GM19023 (cell line): Measurements from ENCODE around the gene WFIKKN1.

ENCODE experiments used
- ATAC-seq: cut with Tn5 transposase; IDR thresholded peaks from one replicate; pipeline ENCODE4 v1.9.1; 2021; ENCODE audit warnings: mild to moderate bottlenecking, moderate library complexity; ENCODE audit not compliant: unreplicated experiment

WFIKKN1 gene, protein sequence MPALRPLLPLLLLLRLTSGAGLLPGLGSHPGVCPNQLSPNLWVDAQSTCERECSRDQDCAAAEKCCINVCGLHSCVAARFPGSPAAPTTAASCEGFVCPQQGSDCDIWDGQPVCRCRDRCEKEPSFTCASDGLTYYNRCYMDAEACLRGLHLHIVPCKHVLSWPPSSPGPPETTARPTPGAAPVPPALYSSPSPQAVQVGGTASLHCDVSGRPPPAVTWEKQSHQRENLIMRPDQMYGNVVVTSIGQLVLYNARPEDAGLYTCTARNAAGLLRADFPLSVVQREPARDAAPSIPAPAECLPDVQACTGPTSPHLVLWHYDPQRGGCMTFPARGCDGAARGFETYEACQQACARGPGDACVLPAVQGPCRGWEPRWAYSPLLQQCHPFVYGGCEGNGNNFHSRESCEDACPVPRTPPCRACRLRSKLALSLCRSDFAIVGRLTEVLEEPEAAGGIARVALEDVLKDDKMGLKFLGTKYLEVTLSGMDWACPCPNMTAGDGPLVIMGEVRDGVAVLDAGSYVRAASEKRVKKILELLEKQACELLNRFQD

DNA sequence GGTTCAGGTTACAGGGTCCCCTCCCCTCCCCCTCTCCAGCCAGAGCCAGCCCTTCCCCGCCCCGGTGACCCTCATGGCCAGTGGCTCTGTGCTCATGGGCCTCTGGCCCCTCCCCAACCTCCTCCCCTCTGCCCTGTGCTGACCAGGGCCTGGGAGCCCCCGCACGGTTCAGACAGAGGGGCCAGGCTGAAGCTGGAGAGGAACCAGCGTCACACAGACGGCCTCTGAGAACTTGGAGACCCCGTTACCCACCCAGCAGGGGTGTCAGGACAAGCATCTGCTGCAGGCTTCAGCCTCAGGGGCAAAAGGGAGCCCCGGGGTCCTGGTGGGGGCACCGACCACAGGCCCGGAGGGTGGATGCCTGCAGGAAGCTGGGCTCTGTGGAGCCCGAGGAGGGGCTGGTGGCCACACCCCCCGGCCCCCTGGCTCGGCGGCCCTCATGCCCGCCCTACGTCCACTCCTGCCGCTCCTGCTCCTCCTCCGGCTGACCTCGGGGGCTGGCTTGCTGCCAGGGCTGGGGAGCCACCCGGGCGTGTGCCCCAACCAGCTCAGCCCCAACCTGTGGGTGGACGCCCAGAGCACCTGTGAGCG is at the start of gene WFIKKN1:
WFIKKN1 (plus strand) TSS at position 171 of the 591 bp plus-strand sequence; CDS start at position 440, 269 bp downstream.
- ATAC-seq, result no peak

DNA sequence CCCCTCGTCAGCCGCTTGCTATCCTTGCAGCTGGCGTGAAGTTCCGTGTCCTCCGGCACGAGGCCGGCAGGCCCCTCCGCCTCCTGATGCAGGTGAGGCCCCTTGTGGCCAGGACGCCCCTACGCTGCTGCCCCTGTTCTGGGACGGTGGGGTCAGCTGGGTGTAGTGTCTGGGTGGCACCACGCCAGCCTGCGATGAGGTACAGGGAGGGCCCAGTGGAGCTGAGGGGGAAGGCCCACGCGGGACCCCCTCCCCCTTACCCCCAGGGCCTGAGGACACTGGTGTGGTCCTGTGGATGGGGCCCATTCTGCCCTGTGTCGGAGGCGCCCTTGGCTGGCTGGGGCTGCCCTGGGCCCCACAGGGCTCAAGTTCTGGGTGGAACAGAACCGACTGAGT is 48.6 kb upstream of the WFIKKN1 start:
- ATAC-seq, result no peak

DNA sequence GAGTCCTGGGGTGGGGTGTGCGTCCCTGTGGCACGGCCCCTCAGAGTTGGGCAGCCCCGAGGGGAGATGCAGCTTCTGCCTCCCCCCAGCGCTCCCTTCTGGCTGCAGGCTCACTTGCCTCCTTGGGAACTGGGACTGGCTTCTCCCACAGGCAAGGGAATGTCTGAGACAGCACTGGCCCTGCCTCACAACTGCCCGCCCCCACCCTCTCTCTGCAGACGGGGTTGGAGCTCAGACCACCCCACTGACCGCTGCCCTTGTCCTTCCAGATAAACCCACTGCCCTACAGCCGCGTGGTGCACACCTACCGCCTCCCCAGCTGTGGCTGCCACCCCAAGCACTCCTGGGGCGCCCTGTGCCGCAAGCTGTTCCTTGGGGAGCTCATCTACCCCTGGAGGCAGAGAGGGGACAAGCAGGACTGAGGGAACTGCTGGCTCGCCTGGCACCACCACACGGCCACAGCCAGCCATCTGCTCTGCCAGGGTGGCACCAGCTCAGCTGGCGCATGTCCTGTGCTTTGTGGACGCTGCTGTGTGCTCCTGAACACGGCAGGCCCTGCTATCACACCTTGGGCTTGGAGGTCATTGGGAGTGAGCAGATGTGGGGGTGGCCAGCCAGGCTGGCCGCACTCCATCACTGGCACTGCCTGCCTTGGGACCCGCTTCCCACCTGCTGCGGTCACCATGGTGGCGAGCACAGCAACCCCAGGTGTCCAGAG is 48.0 kb upstream of the WFIKKN1 start:
- ATAC-seq, result no peak

DNA sequence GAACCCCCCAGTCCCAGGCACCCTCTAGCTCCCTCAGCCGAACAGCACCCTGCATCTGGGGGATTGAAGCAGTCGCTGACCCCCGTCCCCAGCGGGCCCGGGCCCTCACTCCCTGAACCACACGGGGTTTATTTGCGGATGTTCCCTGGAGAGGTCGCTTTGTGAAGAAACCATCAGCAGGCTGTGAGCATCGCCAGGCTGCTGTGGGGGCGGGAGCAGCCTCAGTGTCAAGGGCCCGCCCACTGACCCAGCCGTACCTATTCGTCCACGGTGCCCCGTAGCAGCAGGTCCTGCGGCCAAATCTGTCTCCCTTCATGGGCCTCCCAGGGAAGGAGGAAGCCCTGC is 47.3 kb upstream of the WFIKKN1 start:
- no peak for ATAC-seq

DNA sequence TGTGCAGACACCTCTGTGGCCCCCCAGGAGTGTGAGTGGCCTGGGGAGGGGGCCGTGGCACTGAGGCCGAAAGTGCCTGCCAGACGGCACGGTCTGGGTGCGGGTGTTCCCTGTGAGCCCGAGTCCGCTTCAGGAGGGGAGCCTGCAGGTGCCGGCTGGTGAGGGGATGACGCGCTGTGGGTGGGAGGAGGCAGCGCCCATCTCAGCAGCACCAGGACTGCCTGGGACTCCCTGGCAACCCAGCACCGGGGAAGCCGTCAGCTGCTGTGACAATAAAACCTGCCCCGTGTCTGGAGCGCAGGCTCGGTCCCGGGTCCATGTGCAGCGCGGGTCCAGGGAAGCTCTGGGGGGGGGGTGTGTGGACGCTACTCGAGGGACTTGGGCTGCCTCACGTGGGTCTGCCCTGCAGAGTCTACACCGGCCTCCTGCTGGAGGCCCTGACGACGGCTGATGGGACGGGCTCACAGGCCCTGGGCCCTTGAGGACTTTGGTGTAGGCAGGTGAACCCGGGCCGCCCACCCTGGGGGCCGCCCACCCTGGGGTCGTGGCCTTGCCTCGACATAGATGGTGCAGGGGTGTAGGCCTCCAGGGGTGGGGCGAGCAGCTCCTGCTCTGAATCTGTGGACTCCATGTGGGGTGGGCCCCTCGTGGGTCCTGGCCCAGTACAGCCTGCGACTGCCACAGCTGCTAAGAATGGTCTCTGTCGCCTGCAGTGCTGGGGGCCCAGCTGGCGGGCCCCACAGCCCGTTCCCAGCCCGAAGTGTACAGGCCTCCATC is 46.8 kb upstream of the WFIKKN1 start:
- ATAC-seq, result no peak

DNA sequence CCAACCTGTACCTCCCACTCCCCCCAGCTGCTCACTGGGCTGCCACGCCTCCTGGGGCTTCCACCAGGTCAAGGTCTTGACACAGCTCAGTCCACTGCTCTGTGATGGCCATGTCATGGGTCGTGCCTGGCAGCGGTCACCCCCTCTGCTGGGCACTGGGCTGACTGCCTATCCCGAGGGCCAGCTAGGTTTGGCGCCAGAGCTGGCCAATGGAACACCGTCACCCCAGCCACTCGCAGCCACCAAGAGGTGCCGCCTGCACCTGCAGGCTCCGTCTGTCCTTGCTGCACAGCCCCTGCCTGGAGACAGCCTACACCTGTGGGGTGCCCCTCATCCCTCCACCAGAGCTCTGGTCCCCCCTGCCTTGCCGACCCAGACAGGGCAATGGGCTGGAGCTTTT is 45.4 kb upstream of the WFIKKN1 start:
- ATAC-seq, result no peak

DNA sequence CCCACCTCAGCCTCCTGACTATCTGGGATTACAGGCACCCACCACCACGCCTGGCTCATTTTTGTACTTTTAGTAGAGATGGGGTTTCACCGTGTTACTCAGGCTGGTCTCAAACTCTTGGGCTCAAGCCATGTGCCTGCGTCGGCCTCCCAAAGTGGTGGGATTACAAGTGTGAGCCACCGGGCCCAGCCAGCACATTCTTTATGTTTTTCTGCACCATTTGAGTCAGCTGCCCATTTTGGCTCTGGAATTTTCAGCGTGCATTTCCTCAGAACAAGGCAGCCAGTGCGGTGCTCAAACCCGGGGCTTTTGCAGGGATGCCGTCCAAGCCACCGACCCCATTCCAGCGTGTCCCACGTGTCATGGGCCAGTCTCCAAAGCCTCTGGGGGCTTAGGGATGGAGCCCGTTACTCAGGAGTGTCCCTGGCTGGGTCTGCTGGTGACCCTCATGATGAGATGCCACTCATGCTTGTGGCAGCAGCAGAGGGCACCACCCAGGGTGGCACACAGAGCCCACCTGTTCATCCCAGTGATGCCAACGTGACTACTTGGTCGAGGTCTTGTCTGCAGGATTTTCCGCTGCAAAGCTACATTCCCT is 44.6 kb upstream of the WFIKKN1 start:
- no peak for ATAC-seq

DNA sequence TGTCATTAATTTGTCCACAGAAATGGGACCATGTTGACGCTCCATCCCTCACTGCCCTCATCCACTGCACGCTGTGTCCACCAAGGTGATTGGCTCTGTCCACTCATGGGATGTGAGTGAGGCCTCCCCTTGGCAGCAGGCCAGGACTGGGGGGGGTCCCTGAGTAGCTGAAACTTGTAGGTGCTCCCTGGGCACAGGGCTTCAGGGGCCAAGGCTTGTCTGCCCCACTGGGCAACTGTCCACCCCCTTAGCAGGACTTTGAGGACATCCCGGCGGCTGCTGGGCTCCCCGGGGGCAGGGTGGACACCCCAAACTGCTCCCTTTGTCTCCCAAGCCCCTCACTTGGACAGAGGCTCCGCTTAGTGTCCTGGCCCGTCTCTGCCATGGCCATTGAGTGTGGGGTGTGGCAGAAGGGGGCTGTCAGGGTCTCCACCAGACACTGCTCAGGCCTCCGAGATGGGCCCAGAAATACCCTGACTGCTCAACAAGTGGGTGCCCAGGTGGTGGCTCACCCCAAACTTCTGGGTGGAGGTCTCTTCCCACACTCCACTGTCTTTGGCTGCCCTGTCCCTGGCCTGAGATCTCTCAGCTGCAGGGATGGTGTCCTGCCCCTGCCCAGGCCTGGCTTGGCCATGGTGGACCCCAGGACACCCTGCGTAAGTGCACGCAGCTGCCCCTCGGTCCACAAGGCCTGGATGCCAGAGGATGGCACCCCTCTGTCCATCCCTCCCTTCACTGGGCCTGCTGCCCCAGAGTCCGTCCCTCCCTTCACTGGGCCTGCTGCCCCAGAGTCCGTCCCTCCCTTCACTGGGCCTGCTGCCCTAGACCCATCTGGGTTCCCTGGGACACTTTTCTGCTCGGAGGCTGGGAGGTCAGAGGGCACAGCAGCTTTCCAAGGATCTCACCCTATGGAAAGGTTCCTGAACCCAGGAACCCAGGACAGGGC is 43.9 kb upstream of the WFIKKN1 start:
- no peak for ATAC-seq

DNA sequence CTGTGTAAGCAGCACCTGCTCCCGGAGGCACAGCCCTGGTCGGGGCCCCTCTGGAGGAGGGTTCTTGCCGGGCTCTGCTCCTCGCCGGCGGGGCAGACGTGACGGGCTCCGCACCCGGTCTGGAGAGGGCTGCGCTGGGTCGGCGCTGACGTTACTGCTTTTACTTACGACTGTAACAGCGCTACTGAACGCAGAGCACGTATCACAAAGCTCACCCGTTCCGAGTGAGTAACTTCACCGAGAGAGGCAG is 42.2 kb upstream of the WFIKKN1 start:
- peak; percentile 2 for ATAC-seq

DNA sequence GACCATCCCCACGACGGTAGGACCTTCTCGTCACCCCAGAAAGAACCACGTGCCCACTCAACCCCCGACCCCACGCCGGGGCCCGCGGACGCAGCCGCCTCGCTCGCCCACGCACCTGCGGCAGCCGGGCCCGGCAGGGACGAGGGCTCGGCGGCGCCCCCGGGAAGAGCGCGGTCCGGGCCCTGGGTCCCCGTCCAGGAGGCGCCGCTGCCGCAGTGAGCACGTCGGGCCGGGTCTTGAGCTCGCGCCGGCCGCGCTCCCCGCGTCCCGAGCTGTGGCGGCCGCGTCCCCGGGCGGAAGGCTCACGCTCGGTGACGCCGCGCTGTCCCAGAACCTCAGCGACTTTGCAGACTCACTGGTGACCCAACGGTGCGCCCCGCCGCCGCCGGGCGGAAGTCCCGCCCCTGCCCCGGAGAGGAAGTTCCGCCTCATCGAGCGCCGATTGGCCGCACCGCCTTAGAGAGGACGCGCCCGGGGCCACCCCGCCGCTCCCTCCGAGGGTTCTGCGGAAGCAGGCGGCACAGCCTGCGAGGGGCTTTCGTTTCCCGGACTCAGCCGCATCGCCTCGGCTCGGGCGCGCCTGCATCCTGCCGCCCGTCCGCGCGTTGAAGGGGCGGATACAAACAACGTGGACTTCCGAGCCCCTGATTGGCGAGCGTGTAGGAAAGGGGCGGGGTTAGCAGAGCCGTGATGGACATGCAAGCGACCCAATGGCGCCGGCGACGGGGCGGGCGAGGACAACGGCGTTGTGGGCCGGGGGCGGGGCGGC is 41.7 kb upstream of the WFIKKN1 start:
- peak; percentile 76 for ATAC-seq

DNA sequence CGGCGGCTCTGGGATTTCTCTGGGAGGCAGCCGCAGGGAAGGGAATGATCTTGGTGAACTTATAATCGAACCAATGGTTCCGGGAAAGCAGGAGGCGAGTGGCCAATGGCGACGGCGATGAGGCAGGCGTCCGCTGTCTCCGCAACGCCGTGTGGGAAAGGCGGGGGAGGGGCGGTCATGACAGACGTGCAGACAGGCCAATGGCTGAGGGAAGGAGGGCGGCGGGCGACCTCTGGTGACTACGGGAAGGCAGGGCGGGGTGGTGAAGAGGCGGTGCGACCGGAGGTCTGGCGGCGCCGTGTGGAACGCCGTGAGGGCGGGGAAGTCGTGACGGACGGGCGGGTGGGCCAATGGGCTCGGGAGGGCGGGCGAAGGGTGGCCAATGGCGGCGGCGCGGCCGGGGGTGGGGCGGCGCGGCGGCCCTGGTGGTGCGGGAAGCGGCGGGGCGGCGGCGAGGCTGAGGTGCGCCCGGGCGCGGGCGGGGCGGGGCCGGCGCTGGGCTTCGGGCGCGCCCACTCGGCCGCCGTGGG is 41.1 kb upstream of the WFIKKN1 start, which contains the start of gene RAB40C:
RAB40C (plus strand) TSS at position 409 of the 530 bp plus-strand sequence. CDS start 226 bp downstream, outside the sequence.
- ATAC-seq, result peak; percentile 79

DNA sequence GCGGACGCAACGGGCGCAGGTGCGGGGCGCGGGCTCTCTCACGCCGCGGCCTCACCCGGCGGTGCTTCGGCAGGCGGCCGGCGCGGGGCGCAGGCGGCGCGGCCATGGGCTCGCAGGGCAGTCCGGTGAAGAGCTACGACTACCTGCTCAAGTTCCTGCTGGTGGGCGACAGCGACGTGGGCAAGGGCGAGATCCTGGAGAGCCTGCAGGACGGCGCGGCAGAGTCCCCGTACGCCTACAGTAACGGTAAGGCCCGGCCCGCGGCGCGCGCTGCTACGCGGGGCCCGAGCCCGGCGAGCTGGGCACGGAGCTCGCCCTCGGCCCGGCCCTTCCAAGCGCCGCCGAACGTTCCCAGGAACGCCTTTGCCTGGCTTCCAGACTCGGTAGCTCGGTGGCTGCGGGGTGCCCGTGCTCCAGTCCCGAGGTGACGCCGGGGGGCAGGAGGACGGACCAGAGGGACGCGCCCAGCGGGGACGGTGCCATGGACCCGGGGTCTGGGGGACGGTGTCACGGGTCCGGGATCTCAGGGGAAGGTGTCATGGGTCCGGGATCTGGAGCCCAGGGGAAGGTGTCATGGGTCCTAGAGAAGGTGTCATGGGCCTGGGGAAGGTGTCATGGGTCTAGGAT is 40.5 kb upstream of the WFIKKN1 start:
- no peak for ATAC-seq

DNA sequence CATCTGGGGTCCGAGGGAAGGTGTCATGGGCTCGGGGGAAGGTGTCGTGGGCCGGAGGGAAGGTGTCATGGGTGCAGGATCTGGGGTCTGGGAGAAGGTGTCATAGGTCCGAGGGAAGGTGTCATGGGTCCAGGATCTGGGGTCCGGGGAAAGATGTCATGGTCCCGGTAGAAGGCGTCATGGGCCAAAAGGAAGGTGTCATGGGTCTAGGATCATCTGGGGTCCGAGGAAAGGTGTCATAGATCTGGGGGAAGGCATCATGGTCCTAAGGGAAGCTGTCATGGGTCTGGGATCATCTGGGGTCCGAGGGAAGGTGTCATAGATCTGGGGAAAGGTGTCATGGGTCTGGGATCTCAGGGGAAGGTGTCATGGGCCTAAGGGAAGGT is 40.0 kb upstream of the WFIKKN1 start:
- no peak for ATAC-seq

DNA sequence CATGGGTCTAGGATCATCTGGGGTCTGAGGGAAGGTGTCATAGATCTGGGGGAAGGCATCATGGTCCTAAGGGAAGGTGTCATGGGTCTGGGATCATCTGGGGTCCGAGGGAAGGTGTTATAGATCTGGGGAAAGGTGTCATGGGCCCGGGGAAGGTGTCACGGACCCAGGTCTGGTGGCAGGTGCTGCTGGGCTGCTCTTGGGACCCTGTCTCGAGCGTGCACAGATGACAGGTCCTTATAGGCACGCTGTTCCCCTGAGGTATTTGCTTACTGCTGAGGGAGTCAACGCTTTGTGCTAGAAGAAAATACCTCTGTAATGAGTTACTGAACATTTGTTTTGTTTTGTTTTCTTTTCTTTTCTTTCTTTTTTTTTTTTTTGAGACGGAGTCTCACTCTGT is 39.6 kb upstream of the WFIKKN1 start:
- ATAC-seq, result no peak

DNA sequence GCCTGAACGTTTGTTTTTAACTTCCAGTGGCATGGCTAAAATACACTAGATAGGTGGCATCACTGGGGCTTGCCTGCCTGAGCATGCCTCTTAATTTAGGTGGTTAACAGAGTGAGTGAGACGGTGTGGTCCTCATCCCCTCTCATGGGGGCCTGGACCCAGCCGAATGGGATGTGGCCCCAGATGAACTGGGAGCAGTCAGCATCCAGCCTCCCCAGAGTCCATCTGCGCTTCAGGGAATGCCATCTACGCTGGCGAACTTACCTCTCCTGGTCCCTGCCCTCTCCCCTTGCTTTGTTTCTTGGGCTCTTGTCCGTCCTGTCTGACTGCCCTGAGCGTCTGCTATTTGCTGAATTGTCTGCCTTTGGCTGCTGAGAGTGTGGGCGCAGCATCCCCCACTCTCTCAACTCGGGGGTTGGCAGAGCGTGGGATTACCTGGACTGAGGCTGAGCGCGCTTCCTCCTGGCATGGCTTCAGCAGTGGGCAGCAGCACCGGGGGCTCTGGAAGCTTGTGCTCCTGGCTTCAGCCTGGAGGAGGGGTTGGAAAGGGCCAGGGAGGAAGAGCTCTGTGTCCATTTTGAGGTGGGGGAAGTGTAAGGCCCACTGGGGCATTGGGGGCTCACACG is 38.8 kb upstream of the WFIKKN1 start:
- ATAC-seq, result no peak

DNA sequence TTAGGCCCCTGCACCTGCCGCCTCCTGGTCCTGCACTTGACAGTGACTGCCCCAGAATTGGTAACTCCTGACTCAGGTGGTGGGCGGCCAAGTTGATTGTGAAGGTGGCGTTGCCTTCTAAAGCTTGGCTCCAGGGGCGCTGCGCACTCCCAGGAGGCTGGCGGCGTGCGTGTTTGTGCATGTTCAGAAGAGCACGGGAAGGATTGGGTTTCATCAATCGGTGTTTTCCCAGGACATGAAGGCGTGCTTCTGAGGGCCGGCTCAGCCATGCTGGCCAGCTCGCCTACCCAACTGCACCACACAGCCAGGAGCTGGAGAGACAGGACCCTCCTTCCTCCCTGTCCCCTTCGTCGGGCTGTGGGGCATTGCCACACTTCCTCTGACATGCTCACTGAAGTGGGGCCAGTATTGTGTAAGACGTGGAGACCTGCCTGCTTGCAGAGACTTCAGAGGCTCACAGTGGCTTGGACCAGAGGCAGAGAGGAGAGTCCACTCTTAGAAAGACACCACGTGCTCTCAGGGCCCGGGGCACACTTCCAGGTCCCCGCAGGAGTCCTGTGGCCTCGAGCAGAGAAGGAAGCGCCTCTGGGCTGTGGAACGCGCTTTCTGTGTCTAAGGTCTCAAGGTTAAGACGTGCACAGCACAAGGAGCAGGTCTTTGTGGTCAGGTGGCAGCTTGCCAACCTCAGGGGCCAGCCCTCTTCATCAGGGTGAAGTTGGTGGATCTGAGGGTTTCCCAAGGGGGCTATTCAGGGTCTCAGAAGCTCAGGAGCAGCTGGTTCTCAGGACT is 38.1 kb upstream of the WFIKKN1 start:
- no peak for ATAC-seq

DNA sequence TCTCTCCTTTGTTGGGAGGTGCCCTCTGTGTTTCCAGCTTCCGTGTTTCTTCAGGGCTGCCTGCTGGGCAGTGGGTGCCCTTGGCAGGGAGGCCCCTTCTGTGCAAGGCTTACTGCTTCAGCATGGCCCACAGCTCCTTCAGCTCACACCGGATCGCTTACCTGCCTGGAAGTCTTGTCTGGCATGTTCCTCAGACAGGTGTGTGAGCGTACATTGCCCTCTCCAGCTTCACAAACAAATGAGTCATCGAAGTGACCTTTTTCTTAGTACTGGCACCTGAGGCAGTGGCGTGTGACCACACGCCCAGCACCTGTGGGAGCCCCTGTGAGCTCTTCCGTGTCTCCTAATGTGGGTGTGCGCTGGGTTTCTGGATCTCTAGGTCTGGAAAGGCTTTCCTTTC is 37.4 kb upstream of the WFIKKN1 start:
- no peak for ATAC-seq
